ENCODE data around the gene KLF18.
"Not testable (repeated sequence)": the region's sequence is repeated elsewhere in the genome, so short reads cannot be mapped to it uniquely, and the experiment has no call there.

The KLF18 gene

DNA sequence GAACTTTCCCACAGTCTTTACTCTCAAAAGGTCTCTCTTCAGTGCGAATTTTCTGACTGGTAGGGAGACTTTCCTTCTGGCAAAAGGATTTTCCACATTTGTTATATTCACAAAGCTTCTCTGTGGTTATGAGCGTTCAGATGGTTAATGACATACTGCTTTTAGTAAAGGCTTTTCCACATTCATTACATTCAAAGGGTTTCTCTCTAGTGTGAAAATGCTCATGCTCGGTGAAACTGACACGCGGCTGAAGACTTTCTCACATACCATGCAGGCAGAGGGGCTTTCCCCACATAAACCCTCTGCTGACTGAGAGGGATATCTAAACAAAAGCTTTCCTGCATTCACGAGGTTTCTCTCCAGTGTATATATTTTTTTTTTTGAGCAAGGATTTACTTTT, 9.9 kb upstream of the KLF18 start:
- H3K9ac ChIP-seq (ENCODE audit: low read depth in 1 of 2, low read length in 2 of 2): no peak overlapping the region
- H3K36me3 ChIP-seq (ENCODE audit: control insufficient read depth in 2 of 2, insufficient read depth in 2 of 2, low read length in 2 of 2): no peaks in the 10 kb centered on the region
- H3K4me1 ChIP-seq (ENCODE audit: control insufficient read depth in 2 of 2, insufficient read depth in 2 of 2, low read length in 2 of 2): no peaks in the 10 kb centered on the region
- peaks cover 0 to 6% of the 10 kb centered on the region in 2 donors for H3K27me3 ChIP-seq (ENCODE audit: control insufficient read depth in 2 of 2, insufficient read depth in 2 of 2, low read length in 2 of 2)
- no peaks in the 10 kb centered on the region for H3K9me3 ChIP-seq (ENCODE audit: control insufficient read depth in 2 of 2, low read length in 2 of 2)
- H3K27ac ChIP-seq (ENCODE audit: low read depth in 2 of 2, low read length in 2 of 2): no peak overlapping the region
- H3K4me3 ChIP-seq (ENCODE audit: low read length in 2 of 2): no peak overlapping the region

DNA sequence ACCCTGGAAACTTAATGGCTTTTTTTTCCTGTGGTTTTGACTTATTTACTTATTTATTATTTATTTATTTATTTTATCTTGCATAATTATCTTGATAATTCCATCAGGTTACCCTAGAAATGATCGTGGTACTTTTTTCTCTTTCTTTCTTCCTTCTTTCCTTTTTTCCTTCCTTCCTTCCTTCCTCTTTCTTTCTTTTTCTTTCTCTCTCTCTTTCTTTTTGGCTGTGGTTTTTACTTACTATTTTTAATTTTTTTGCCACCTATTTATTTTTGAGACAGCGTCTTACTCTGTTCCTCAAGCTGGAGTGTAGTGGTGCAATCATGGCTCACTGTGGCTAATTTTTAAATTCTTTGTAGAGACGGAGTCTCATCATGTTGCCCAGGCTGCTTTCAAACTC, 6.2 kb upstream of the KLF18 start:
- Histone ChIP-seq H3K36me3 (ENCODE audit: control insufficient read depth in 2 of 2, insufficient read depth in 2 of 2, low read length in 2 of 2) (no peaks in the 10 kb centered on the region), H3K4me1 (ENCODE audit: control insufficient read depth in 2 of 2, insufficient read depth in 2 of 2, low read length in 2 of 2) (no peaks in the 10 kb centered on the region), H3K9ac (ENCODE audit: low read depth in 1 of 2, low read length in 2 of 2) (no peak overlapping the region), H3K9me3 (ENCODE audit: control insufficient read depth in 2 of 2, low read length in 2 of 2) (no peaks in the 10 kb centered on the region), H3K27me3 (ENCODE audit: control insufficient read depth in 2 of 2, insufficient read depth in 2 of 2, low read length in 2 of 2) (peaks cover 0 to 6% of the 10 kb centered on the region in 2 donors), H3K4me3 (ENCODE audit: low read length in 2 of 2) (no peak overlapping the region), H3K27ac (ENCODE audit: low read depth in 2 of 2, low read length in 2 of 2) (no peak overlapping the region)

DNA sequence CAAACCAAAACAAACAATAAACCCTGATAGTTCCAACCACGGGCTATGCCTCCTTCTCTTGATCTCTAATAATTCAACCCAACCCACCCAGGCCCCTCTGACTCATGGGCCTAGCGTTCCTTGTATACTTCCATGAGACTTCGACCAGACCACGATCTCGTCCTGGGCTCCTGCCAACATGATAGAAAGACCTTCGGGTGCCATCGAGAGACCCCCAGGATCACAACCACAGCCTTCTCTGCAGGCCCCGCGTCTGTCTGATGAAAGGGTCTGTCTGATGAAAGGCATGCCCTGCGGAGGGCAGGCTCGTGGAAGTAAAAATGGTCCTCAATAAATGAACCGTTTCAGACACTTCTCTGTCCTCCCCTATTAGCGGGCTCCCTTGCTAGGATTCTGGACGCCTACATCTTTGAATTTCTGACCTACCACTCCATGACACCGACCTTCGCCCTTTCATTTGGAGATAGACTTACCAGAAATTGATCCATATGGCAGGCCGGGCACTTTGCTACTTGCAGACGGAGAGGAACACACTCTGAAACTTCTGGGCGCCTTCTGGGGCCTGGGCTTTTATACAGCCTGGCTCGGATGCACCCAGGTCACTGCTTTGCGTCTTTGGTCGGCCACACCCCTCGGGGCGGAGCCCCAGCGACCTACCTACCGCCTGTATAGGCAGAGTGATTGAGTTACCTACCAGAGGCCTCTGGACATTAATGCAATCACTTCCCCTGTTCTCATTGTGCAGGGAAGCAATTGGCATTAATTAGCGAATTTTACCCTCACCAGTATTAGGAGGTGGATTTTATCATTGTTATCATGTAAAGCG, 5.3 kb upstream of the KLF18 start:
- H3K27ac ChIP-seq (ENCODE audit: low read depth in 2 of 2, low read length in 2 of 2): no peak overlapping the region
- H3K27me3 ChIP-seq (ENCODE audit: control insufficient read depth in 2 of 2, insufficient read depth in 2 of 2, low read length in 2 of 2): peaks cover 0 to 2% of the 10 kb centered on the region in 2 donors
- H3K9me3 ChIP-seq (ENCODE audit: control insufficient read depth in 2 of 2, low read length in 2 of 2): no peaks in the 10 kb centered on the region
- no peaks in the 10 kb centered on the region for H3K36me3 ChIP-seq (ENCODE audit: control insufficient read depth in 2 of 2, insufficient read depth in 2 of 2, low read length in 2 of 2)
- no peak overlapping the region for H3K9ac ChIP-seq (ENCODE audit: low read depth in 1 of 2, low read length in 2 of 2)
- H3K4me3 ChIP-seq (ENCODE audit: low read length in 2 of 2): no peak overlapping the region
- H3K4me1 ChIP-seq (ENCODE audit: control insufficient read depth in 2 of 2, insufficient read depth in 2 of 2, low read length in 2 of 2): no peaks in the 10 kb centered on the region

DNA sequence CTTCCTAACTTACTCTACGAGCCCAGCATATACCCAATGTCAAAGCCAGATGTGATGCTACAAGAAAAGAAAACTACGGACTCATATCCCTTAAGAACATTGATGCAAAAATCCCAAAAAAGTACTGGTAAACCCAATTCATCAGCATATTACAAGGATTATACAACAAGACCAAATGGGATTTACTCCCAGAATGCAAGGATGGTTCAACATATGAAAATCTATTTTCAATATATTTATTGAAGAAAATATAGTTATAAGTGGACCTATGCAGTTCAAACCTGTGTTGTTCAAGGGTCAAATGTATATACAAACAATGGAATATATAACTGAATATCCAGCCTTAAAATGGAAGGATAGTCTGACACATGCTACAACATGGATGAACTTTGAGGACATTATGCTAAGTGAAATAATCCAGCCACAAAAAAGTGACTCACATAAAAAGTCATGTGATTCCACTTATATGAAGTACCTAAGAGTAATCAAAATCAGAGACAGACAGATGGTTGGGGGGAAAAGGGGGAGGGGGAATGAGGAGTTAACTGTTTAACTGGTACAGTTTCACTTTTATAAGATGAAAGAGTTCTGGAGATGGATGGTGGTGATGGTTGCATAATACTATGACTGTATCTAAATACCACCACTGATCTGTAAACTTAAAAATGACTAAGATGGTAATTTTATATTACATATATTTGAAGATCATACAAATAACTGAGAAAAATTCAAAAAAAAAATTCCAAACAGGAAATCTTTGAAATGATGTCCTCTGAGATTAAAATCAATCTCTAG, 3.7 kb upstream of the KLF18 start:
- Histone ChIP-seq H3K4me1 (ENCODE audit: control insufficient read depth in 2 of 2, insufficient read depth in 2 of 2, low read length in 2 of 2) (no peaks in the 10 kb centered on the region), H3K27me3 (ENCODE audit: control insufficient read depth in 2 of 2, insufficient read depth in 2 of 2, low read length in 2 of 2) (no peaks in the 10 kb centered on the region)

DNA sequence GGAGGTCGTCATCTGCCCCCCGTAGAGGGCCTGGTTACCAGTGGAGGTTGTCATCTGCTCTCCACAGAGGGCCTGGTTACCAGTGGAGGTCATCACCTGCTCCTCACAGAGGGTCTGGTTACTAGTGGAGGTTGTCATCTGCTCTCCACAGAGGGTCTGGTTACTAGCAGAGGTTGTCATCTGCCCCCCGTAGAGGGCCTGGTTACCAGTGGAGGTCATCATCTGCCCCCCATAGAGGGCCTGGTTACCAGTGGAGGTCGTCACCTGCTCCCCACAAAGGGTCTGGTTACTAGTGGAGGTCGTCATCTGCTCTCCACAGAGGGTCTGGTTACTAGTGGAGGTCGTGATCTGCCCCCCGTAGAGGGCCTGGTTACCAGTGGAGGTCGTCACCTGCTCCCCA, 1.9 kb downstream of the KLF18 start:
- not testable (repeated sequence) for H3K27ac ChIP-seq (ENCODE audit: low read depth in 2 of 2, low read length in 2 of 2); H3K4me3 ChIP-seq (ENCODE audit: low read length in 2 of 2); H3K9me3 ChIP-seq (ENCODE audit: control insufficient read depth in 2 of 2, low read length in 2 of 2); H3K27me3 ChIP-seq (ENCODE audit: control insufficient read depth in 2 of 2, insufficient read depth in 2 of 2, low read length in 2 of 2); H3K4me1 ChIP-seq (ENCODE audit: control insufficient read depth in 2 of 2, insufficient read depth in 2 of 2, low read length in 2 of 2); H3K36me3 ChIP-seq (ENCODE audit: control insufficient read depth in 2 of 2, insufficient read depth in 2 of 2, low read length in 2 of 2); H3K9ac ChIP-seq (ENCODE audit: low read depth in 1 of 2, low read length in 2 of 2)

More for the DNA sequence above, 3.7 kb upstream of the KLF18 start:
- Histone ChIP-seq H3K27ac (ENCODE audit: low read depth in 2 of 2, low read length in 2 of 2) (no peak overlapping the region), H3K9me3 (ENCODE audit: control insufficient read depth in 2 of 2, low read length in 2 of 2) (no peaks in the 10 kb centered on the region), H3K9ac (ENCODE audit: low read depth in 1 of 2, low read length in 2 of 2) (no peak overlapping the region), H3K4me3 (ENCODE audit: low read length in 2 of 2) (no peak overlapping the region), H3K36me3 (ENCODE audit: control insufficient read depth in 2 of 2, insufficient read depth in 2 of 2, low read length in 2 of 2) (no peaks in the 10 kb centered on the region)

DNA sequence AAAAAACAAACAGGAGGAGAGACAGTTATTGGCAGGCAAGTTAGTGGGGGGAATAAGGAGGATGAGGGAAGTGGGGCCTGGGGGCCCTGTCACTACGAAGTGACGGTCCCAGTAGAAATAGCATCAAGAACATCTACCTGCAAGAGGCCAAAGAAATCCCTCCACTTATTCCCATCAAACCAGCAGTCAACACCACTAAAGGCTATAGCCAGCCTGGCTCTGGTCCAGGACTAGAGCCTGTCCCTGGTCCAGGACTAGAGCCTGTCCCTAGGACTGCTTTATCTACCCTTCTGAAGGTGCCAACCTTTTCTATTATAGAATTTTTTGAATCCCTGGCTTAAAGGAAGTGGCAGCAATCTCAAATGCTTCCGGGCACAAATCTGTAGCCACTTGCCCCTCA, 3.2 kb downstream of the KLF18 start:
- H3K27me3 ChIP-seq (ENCODE audit: control insufficient read depth in 2 of 2, insufficient read depth in 2 of 2, low read length in 2 of 2): no peaks in the 10 kb centered on the region
- H3K27ac ChIP-seq (ENCODE audit: low read depth in 2 of 2, low read length in 2 of 2): no peak overlapping the region
- no peaks in the 10 kb centered on the region for H3K9me3 ChIP-seq (ENCODE audit: control insufficient read depth in 2 of 2, low read length in 2 of 2)
- no peaks in the 10 kb centered on the region for H3K36me3 ChIP-seq (ENCODE audit: control insufficient read depth in 2 of 2, insufficient read depth in 2 of 2, low read length in 2 of 2)
- H3K9ac ChIP-seq (ENCODE audit: low read depth in 1 of 2, low read length in 2 of 2): no peak overlapping the region
- no peak overlapping the region for H3K4me3 ChIP-seq (ENCODE audit: low read length in 2 of 2)
- H3K4me1 ChIP-seq (ENCODE audit: control insufficient read depth in 2 of 2, insufficient read depth in 2 of 2, low read length in 2 of 2): no peaks in the 10 kb centered on the region

DNA sequence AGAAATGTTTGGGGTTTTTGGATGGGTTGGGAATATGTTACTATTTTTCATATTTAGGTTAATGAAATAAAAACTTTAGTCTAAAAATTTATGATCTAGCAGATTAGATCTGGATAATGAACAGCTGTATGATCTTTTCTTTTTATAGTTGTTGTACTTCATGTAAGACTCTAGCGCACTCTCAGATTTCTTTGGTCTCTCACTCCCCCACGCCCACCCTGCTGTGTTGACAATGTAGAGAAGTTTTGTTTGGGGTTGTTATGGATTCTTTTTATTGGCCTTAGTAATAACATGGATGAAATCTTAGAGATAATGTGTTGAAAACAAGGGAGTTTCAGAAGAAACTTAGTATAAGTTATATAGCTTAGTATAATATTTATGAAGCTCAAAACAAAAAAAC, 5.5 kb downstream of the KLF18 start:
- no peak overlapping the region for H3K4me3 ChIP-seq (ENCODE audit: low read length in 2 of 2)
- H3K9ac ChIP-seq (ENCODE audit: low read depth in 1 of 2, low read length in 2 of 2): no peak overlapping the region
- H3K27me3 ChIP-seq (ENCODE audit: control insufficient read depth in 2 of 2, insufficient read depth in 2 of 2, low read length in 2 of 2): no peaks in the 10 kb centered on the region
- H3K36me3 ChIP-seq (ENCODE audit: control insufficient read depth in 2 of 2, insufficient read depth in 2 of 2, low read length in 2 of 2): no peaks in the 10 kb centered on the region
- H3K4me1 ChIP-seq (ENCODE audit: control insufficient read depth in 2 of 2, insufficient read depth in 2 of 2, low read length in 2 of 2): no peaks in the 10 kb centered on the region
- no peak overlapping the region for H3K27ac ChIP-seq (ENCODE audit: low read depth in 2 of 2, low read length in 2 of 2)
- H3K9me3 ChIP-seq (ENCODE audit: control insufficient read depth in 2 of 2, low read length in 2 of 2): no peaks in the 10 kb centered on the region

DNA sequence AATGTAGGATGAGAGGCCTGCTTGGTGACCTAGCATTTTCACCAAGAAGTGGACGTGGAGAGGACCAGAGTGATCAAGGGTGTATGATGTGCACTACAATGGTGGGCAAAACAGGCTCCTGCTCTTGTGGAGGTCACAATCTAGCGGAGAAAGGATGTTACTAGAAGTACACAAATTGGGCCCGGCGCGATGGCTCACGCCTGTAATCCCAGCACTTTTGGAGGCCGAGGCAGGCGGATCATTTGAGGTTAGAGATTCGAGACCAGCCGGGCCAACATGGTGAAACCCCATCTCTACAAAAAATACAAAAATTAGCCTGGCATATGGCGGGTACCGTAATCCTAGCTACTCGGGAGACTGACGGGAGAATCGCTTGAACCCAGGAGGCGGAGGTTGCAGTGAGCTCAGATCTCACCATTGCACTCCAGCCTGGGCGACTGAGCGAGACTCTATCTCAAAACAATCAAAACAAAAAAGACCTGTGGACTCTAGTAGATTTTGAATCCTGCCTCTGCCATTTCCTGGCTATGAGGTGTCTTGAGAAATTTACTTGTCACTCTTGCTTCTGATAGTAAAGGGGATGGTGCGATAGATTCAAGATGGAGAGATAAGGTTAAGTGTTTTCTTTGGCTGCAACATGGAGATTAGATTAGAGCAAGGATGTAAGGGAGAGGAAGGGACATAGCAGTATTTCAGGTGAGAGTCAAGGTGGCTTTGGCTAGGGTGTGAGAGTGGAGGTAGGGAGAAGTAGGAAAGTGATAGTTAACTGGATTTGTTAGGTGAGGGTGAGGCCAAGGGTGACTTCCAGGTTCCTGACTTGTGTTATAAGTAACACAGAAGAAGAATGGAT, 7.1 kb downstream of the KLF18 start:
- no peak overlapping the region for H3K9ac ChIP-seq (ENCODE audit: low read depth in 1 of 2, low read length in 2 of 2)
- H3K4me3 ChIP-seq (ENCODE audit: low read length in 2 of 2): no peak overlapping the region
- no peak overlapping the region for H3K27ac ChIP-seq (ENCODE audit: low read depth in 2 of 2, low read length in 2 of 2)
- no peaks in the 10 kb centered on the region for H3K4me1 ChIP-seq (ENCODE audit: control insufficient read depth in 2 of 2, insufficient read depth in 2 of 2, low read length in 2 of 2)
- no peaks in the 10 kb centered on the region for H3K9me3 ChIP-seq (ENCODE audit: control insufficient read depth in 2 of 2, low read length in 2 of 2)
- H3K36me3 ChIP-seq (ENCODE audit: control insufficient read depth in 2 of 2, insufficient read depth in 2 of 2, low read length in 2 of 2): no peaks in the 10 kb centered on the region
- no peaks in the 10 kb centered on the region for H3K27me3 ChIP-seq (ENCODE audit: control insufficient read depth in 2 of 2, insufficient read depth in 2 of 2, low read length in 2 of 2)

DNA sequence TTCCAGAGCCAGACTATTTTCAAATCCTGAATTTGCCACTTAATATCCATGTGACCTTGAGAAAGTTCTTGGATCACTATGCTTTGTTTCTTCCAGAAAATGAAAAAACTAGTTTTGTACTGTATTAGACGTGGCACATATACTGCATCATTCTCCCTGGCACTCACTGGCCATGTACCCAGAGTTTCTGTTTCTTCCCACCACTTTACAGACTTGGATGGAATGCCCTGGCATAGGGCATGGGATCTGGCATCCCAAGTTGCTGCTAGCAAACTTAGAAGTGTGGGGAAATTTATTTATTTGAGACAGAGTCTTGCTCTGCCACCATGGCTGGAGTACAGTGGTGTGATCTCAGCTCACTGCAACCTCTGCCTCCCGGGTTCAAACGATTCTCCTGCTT, 10.0 kb downstream of the KLF18 start:
- no peak overlapping the region for H3K27ac ChIP-seq (ENCODE audit: low read depth in 2 of 2, low read length in 2 of 2)
- no peak overlapping the region for H3K9ac ChIP-seq (ENCODE audit: low read depth in 1 of 2, low read length in 2 of 2)
- H3K4me1 ChIP-seq (ENCODE audit: control insufficient read depth in 2 of 2, insufficient read depth in 2 of 2, low read length in 2 of 2): no peaks in the 10 kb centered on the region
- H3K4me3 ChIP-seq (ENCODE audit: low read length in 2 of 2): no peak overlapping the region
- H3K36me3 ChIP-seq (ENCODE audit: control insufficient read depth in 2 of 2, insufficient read depth in 2 of 2, low read length in 2 of 2): no peaks in the 10 kb centered on the region
- no peaks in the 10 kb centered on the region for H3K27me3 ChIP-seq (ENCODE audit: control insufficient read depth in 2 of 2, insufficient read depth in 2 of 2, low read length in 2 of 2)
- no peaks in the 10 kb centered on the region for H3K9me3 ChIP-seq (ENCODE audit: control insufficient read depth in 2 of 2, low read length in 2 of 2)
